GM12873 (cell line): ENCODE measurements around the gene KDM7A.

Source experiments
- TF ChIP-seq, protein P1 (sequence below): IDR thresholded peaks from 2 replicates; pipeline ENCODE4 v1.5.1; 2012; ENCODE audit warnings: low read depth, mild to moderate bottlenecking, moderate library complexity, low read length, control low read depth; ENCODE audit not compliant: insufficient read depth; ENCODE audit errors: missing control alignments

Gene KDM7A

GRCh38 chr7:140189917-140190316, 13.1 kb upstream of the KDM7A start:
- TF ChIP-seq, protein P1, sequence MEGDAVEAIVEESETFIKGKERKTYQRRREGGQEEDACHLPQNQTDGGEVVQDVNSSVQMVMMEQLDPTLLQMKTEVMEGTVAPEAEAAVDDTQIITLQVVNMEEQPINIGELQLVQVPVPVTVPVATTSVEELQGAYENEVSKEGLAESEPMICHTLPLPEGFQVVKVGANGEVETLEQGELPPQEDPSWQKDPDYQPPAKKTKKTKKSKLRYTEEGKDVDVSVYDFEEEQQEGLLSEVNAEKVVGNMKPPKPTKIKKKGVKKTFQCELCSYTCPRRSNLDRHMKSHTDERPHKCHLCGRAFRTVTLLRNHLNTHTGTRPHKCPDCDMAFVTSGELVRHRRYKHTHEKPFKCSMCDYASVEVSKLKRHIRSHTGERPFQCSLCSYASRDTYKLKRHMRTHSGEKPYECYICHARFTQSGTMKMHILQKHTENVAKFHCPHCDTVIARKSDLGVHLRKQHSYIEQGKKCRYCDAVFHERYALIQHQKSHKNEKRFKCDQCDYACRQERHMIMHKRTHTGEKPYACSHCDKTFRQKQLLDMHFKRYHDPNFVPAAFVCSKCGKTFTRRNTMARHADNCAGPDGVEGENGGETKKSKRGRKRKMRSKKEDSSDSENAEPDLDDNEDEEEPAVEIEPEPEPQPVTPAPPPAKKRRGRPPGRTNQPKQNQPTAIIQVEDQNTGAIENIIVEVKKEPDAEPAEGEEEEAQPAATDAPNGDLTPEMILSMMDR: no peak

- TF ChIP-seq, protein P1: no peak
These were observed 6.1 kb upstream of the KDM7A start for GRCh38 chr7:140182917-140183316.

GRCh38 chr7:140179339-140179738, 2.6 kb upstream of the KDM7A start:
- TF ChIP-seq, protein P1: no peak

DNA sequence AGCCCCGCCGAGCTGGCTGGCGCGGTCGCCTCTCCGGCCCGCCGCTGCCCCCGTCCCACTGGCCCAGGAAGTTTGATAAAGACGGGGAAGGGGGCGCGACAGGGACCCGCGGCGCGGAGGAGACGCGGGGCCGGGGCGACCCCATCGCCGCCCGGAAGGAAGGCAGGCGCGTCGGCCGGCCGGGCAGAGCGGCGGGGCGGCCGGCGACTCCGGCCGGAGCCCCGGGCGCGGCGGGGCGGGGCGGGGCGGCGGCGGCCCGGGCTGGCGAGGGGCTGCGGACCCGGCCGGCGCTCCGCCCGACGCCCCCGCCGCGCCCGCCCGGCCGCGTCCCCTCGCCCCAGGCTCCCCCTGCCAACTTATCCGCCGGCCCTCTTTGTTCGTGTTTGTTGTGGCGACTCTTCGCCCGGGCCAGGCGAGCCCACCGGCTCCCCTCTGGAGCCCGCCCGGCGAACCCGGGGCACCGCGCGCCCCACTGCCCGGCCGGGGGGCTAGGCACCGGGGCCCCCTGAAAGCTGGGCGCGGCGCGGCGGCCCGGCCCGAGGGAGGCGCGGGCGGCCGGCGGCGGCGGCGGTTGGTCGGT, 571 bp downstream of the KDM7A start:
- TF ChIP-seq, protein P1: no peak

GRCh38 chr7:140175221-140176121, 1.3 kb downstream of the KDM7A start:
- TF ChIP-seq, protein P1: peak; percentile 79

DNA sequence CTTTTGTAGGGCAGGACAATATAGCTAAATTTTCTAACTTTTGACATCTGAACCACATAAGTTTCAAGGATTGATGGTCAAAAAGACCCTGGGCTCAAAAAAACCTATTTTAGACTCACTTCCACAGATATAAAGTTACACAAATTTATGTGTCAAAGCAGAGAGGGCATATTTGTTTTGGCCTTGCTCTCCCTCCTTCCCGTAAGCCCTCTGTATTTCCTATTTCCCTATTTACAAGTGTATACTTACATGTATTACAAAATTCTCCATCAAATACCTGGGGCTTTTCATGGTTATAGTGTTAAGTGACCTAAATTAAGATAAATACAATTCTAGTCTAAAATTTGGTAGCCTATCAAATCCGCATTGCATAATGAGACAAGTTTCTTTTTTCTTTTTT, 2.6 kb downstream of the KDM7A start:
- TF ChIP-seq, protein P1: no peak

GRCh38 chr7:140170375-140170774, 6.4 kb downstream of the KDM7A start:
- TF ChIP-seq, protein P1: no peak
